Measurements from ENCODE around the gene PRRT1. TPM values are rescaled to one million over a fixed set of nuclear protein-coding genes. Genes with fewer than 3 reads are reported as not detected.

Gene PRRT1
- total RNA-seq, 2 donors from 2014 or later: 0.72 to 0.90 TPM

GRCh38 chr6:32114796-32115195, 36.9 kb downstream of the PRRT1 start:
- no peak for TF ChIP-seq CTCF (IDR thresholded peaks at IDR 0.05)
- Histone ChIP-seq H3K36me3 (no peaks in the 10 kb centered on the region), H3K27ac (no peak overlapping the region), H3K27me3 (no peaks in the 10 kb centered on the region), H3K9me3 (no peaks in the 10 kb centered on the region), H3K4me1 (peaks cover 4% of the 10 kb centered on the region), H3K4me3 (no peak overlapping the region), H3K9ac (ENCODE audit: low read depth in 2 of 2, low read length in 2 of 2) (no peak overlapping the region)
- intact Hi-C loops (cut with DNase I): loop anchor here (5.0 kb wide), 2 partner anchors 43 to 128 kb away; no protein-coding TSS in a partner anchor
- DNase-seq: no peak

- intact Hi-C loops (cut with DNase I): no loop called here
- Histone ChIP-seq H3K27me3 (no peaks in the 10 kb centered on the region), H3K27ac (no peak overlapping the region), H3K9me3 (no peaks in the 10 kb centered on the region), H3K36me3 (no peaks in the 10 kb centered on the region), H3K4me1 (no peaks in the 10 kb centered on the region), H3K9ac (ENCODE audit: low read depth in 2 of 2, low read length in 2 of 2) (peak overlapping the region in 1 of 2 donors; percentile 18), H3K4me3 (no peak overlapping the region)
- DNase-seq: peak; percentile 65
- no peak for TF ChIP-seq CTCF (IDR thresholded peaks at IDR 0.05)
Measured at GRCh38 chr6:32113386-32114352, 38.1 kb downstream of the PRRT1 start.

GRCh38 chr6:32112431-32112980, 39.2 kb downstream of the PRRT1 start:
- intact Hi-C loops (cut with DNase I): no loop called here
- DNase-seq: no peak
- H3K9ac ChIP-seq (ENCODE audit: low read depth in 2 of 2, low read length in 2 of 2): no peak overlapping the region
- no peak for TF ChIP-seq CTCF (IDR thresholded peaks at IDR 0.05)
- peaks cover 8% of the 10 kb centered on the region for H3K4me1 ChIP-seq
- H3K36me3 ChIP-seq: no peaks in the 10 kb centered on the region
- H3K9me3 ChIP-seq: no peaks in the 10 kb centered on the region
- no peaks in the 10 kb centered on the region for H3K27me3 ChIP-seq
- H3K4me3 ChIP-seq: no peak overlapping the region
- H3K27ac ChIP-seq: no peak overlapping the region

- H3K27ac ChIP-seq: no peak overlapping the region
- no peak for DNase-seq
- H3K4me3 ChIP-seq: no peak overlapping the region
- no peak for TF ChIP-seq CTCF (IDR thresholded peaks at IDR 0.05)
- no peak overlapping the region for H3K9ac ChIP-seq (ENCODE audit: low read depth in 2 of 2, low read length in 2 of 2)
- H3K4me1 ChIP-seq: peaks cover 8% of the 10 kb centered on the region
- intact Hi-C loops (cut with DNase I): no loop called here
- H3K27me3 ChIP-seq: no peaks in the 10 kb centered on the region
- H3K9me3 ChIP-seq: no peaks in the 10 kb centered on the region
- no peaks in the 10 kb centered on the region for H3K36me3 ChIP-seq
Measured at GRCh38 chr6:32111424-32112066, 40.2 kb downstream of the PRRT1 start.

- Histone ChIP-seq H3K36me3 (no peaks in the 10 kb centered on the region), H3K4me3 (no peak overlapping the region), H3K27ac (no peak overlapping the region), H3K4me1 (peaks cover 8% of the 10 kb centered on the region), H3K9ac (ENCODE audit: low read depth in 2 of 2, low read length in 2 of 2) (no peak overlapping the region), H3K9me3 (no peaks in the 10 kb centered on the region), H3K27me3 (no peaks in the 10 kb centered on the region)
- no peak for DNase-seq
- intact Hi-C loops (cut with DNase I): no loop called here
- no peak for TF ChIP-seq CTCF (IDR thresholded peaks at IDR 0.05)
Measured at GRCh38 chr6:32110632-32111031, 41.1 kb downstream of the PRRT1 start.

Measured in colonic mucosa (tissue), 4 donors.